G401 (cell line): Measurements from ENCODE around the gene RBCK1. TPM values are rescaled to one million over a fixed set of nuclear protein-coding genes. Genes with fewer than 3 reads are reported as not detected.
"Not testable (repeated sequence)": the region's sequence is repeated elsewhere in the genome, so short reads cannot be mapped to it uniquely, and the experiment has no call there.

Experiments
- DNase-seq: peaks from one replicate; pipeline ENCODE4 v3.0.0-alpha.2; 2015; ENCODE audit warnings: low spot score
- in situ Hi-C: cut with HindIII; loops from 2 replicates; pipeline ENCODE4 v1.10.0; 2016; ENCODE audit warnings: low sequenced_read_pairs, mixed read lengths
- total RNA-seq: library from RNA; depleted of rRNA; stranded (reverse); fragments of >200 nt; shearing (Covaris generic); gene quantifications from 2 replicates; pipeline ENCODE4 v1.2.3, GENCODE V29; 2014; rRNA removed

RBCK1 gene
- 52.4 and 58.5 TPM in 2 replicates for total RNA-seq

GRCh38 chr20:407953-408842 is at the start of gene RBCK1:
Gene RBCK1 (plus strand): TSS chr20:408299. CDS start chr20:408758, 459 bp downstream.
- in situ Hi-C loops = no loop called here
- peak; percentile 78 for DNase-seq

- no peak for DNase-seq
- in situ Hi-C loops = no loop called here
Measured at GRCh38 chr20:358891-359555, 49.1 kb upstream of the RBCK1 start.

GRCh38 chr20:361561-361960 is 46.5 kb upstream of the RBCK1 start:
- in situ Hi-C loops = loop anchor here (5.0 kb wide), 1 partner anchor 71 kb away; no protein-coding TSS in a partner anchor

GRCh38 chr20:362271-363254 is 45.5 kb upstream of the RBCK1 start:
- peak; percentile 89 for DNase-seq
- in situ Hi-C loops = loop anchor here (5.0 kb wide), 1 partner anchor 70 kb away; no protein-coding TSS in a partner anchor

More at GRCh38 chr20:361561-361960, 46.5 kb upstream of the RBCK1 start:
- DNase-seq = no peak

- no peak for DNase-seq
- in situ Hi-C loops = loop anchor here (5.0 kb wide), 1 partner anchor 69 kb away; no protein-coding TSS in a partner anchor
Measured at GRCh38 chr20:363319-364078, 44.6 kb upstream of the RBCK1 start.

GRCh38 chr20:364905-365794 is 42.9 kb upstream of the RBCK1 start:
- in situ Hi-C loops = loop anchor here (5.0 kb wide), 1 partner anchor 67 kb away; no protein-coding TSS in a partner anchor
- no peak for DNase-seq

GRCh38 chr20:366041-366718 is 41.9 kb upstream of the RBCK1 start:
- no peak for DNase-seq
- in situ Hi-C loops = no loop called here

- DNase-seq = no peak
- in situ Hi-C loops = no loop called here
Measured at GRCh38 chr20:366719-367485, 41.2 kb upstream of the RBCK1 start.

GRCh38 chr20:367486-367887 is 40.6 kb upstream of the RBCK1 start:
- no peak for DNase-seq
- in situ Hi-C loops = no loop called here

GRCh38 chr20:368915-369314 is 39.2 kb upstream of the RBCK1 start:
- DNase-seq = no peak
- in situ Hi-C loops = no loop called here

- in situ Hi-C loops = no loop called here
- no peak for DNase-seq
Measured at GRCh38 chr20:370151-370600, 37.9 kb upstream of the RBCK1 start.

- in situ Hi-C loops = no loop called here
- DNase-seq = no peak
Measured at GRCh38 chr20:370977-371754, 36.9 kb upstream of the RBCK1 start.

GRCh38 chr20:371755-372542 is 36.1 kb upstream of the RBCK1 start:
- in situ Hi-C loops = no loop called here
- DNase-seq = no peak

- DNase-seq, in situ Hi-C loops: not testable (repeated sequence)
Measured at GRCh38 chr20:372543-373082, 35.5 kb upstream of the RBCK1 start.
